Activated gamma-delta T cell (primary cell): ENCODE measurements around the gene MAL.

Experiments
- DNase-seq: peaks from one replicate; lab custom pipeline; 2025; lab: John Stamatoyannopoulos, UW

Gene MAL

GRCh38 chr2:95016616-95017015 is 8.9 kb upstream of the MAL start:
- DNase-seq = no peak

DNA sequence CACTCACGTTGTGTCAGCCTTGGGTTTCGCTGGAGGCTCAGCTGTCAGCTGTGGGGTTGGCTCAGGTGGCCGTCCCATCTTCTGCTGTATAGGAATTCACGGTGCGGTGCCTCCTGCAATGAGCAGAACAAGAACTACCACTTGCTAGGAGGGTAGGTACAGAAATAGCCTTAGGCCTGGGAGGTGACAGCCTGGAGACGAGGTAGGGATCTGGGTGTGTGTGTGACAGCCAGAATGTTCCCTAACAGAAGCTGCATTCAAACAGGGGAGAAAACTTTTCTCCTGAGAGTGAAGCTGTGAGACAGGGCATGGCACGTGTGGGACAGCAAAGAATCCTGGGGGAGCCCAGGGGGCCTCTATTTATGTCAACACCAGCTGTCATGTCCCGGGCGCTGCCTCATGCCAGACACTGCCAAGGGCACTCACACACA is 8.4 kb upstream of the MAL start:
- DNase-seq = no peak

- DNase-seq = no peak
Measured at GRCh38 chr2:95017836-95018235, 7.7 kb upstream of the MAL start.

DNA sequence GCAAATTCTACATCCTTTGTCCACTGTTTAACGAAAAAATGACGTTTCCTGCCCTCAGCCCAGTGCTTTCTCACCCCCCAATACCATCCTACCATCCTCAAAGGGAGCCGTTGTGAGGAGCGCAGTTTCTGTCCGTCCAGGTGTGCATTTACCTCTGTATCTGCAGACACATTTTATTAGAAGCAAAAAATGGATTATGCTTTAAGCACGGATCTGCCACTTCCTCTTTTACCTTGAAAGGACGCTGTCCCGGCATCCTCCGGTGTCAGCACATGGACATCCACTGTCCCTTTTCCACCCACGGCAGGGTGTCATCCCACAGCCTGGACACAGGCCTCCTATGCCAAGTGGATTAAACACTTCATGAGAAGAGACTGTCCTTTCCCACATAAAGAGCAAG is 7.2 kb upstream of the MAL start:
- DNase-seq = no peak

- DNase-seq = no peak
Measured at GRCh38 chr2:95018861-95019550, 6.5 kb upstream of the MAL start.

DNA sequence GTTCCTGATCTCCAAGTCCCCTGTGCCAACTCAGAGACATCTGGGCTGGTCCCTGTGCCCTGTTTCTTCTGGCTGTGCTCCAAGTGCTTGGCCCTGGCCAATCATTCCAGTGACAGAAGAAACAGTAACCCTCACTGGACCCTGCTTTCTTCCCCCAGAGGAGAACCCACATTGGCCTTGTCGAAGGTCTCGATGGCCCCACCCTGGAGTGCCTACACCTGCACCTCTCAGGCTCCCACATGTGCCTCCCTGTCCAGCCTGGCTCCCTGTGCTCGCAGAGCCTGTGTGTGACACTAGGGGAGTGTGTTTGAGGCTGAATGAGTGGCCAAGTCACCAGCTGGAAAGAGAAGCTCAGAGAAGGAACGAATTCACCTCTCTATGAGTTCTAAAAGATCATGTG is 5.9 kb upstream of the MAL start:
- no peak for DNase-seq

DNA sequence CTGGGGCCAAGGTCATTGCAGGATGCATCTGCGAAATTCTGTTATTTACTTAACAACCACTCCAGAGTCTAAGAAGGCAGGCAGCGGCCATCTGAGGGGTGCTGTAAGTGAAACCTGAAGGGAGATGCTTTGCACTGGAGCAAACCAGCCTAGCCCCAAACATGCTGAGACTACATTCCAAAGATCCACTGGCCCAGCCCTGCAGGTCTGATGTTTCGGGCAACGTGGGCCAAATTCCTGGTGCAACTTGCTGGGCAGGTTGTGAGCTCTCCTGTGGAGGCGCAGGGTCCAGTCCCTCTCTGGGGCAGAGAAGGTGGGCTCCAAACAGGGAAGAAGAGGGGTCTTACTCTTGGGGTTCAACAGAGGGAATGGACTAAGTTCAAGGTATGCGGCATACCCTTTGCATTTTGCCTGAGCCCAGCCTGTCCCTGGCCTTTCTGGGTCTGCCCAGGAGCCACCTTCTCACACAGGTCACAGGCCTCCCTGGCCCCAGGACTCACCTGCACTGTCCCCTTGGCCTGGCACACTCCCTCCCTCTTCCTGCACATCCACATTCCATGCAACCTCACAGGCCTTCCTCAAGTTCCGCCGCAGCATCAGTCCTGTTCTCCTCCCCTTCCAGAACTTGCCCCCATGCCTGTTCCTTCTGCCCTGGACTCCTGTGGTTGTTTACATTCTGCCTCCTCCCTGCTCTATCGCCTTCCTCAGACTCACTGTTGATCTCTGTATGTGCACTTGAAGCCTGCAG is 5.1 kb upstream of the MAL start:
- no peak for DNase-seq

DNA sequence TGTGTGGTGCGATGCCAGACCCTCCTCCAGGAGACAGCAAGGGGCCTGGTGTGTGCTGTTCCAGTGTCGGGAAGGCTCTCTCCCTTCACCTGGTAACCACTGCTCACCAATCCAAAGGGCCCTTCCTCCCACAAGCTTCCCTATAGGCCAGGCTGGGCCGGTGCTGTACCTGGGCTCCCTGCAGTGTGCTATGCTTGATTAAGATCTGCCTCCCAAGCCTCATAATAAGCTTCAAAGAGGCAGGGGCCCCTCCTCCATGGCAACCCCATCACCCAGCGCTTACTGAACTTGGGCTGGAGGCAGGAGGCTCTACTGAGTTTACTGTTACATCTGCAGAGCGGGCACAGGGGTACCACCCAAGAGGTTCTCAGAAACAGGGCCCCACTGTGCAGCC is 4.5 kb upstream of the MAL start:
- no peak for DNase-seq

DNA sequence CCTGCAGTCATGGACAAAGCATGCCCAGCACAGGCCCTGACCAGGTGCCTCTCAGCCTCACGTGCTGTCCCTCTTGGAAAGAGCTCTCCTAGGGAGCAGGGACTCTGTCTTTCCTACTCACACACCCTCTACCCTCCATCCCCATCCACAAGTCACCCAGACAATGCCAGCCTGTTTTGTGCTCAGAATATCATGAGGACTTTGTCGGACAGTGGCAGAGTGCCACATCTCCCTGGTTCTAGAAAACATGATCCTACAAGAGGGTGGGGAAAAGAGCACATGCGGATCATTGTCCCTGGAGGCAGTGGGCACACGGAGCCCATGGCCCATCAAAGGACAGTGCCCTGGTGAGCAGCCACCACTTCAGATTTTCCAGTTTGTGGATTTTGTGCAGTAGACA is 3.7 kb upstream of the MAL start:
- DNase-seq = no peak

DNA sequence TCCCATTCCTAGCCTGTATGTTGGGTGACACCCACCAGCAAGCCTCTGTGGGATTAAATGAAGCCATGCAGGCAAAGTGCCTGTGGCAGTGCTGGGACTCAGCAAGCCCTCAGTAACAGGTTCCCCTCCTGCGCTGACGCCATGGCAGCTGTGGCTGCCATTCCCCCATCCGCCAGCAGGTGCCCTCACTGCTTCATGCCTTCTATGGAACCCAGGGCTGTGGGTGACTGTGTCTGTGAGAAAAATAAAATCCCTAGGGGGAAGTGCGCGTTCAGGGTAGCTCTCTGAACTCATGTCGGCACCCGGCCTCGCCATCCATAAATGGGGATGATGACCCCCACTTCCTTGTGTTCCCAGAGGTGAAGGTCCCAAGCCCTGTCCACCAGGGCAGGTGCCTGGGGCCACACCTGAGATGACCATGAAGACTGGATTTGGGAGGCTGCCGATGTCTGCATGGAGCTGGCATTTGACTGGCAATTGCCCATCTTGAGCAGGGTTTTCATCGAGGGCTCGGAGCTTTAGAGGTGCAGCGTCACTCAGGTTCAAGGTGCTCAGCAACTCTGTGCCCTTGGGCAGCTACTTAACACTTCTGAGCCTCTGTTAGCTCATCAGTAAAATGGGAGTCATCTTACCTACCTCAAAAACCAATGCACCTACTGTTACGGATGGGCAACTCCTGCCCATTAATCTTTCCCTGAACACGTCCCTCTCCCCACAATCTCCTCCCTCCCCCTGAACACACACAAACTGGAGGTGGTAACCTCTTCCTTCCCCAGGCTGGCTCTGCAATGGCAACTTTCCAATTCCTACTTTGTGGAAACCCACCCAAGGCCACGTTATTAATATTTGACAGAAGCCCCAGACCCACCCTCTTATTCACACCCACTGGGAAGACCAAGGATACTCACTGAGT is 2.9 kb upstream of the MAL start:
- peak; percentile 9 for DNase-seq

DNA sequence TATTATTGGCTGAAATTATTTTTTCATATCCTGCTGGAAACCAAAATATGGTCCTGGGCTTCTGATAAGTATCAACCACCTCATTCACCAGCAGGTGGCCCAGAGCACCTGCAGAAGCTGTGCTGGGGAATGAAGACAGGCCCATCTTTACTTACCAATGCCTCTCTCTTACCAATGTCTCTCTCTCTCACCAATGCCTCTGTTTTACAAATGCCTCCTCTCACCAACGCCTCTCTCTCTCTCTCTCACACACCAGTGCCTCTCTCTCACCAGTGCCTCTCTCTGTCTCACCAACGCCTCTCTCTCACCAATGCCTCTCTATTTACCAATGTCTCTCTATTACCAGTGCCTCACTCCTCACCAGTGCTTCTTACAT is 2.3 kb upstream of the MAL start:
- DNase-seq = no peak

DNA sequence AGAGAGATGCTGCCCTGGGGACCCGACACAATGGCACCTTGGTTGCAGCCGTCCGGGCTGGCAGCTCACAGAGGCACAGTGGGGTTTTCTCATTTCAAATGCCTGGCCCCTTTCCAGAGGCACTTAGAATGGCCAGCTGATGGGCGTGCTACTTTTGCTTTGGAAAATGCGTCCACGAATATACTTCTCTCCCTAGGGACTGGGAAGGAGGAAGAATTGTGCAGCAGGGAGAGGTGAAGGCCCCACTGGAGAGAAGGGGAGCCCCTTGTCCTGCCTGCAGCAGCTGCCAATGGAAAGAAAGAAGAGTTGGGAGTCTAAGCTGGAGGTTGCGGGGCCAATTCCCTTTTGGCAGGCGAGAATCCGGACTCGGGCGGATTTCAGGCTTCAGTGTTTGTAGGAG is 1.1 kb upstream of the MAL start:
- DNase-seq = no peak

DNA sequence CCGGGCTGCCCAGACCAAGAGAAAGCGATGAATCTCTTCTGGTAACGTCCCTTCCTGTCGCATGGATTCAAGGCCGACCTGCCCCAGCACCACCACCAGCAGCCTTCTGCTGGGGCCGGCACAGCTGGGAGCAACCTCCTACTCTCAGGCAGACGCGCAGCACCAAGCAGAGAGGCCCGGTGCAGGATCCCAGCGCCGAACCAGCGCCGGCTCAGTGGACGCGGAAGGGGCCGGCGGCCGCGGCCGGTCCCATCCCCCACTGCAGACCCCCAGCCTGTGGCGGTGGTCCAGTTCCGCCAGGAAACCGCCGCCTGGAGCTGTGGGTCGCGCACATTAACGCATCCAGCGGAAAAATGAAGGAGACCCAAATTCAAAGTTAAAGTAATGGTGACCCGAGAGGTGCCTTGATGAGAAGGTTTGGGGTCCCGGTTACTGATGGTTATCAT is 525 bp upstream of the MAL start:
- DNase-seq = no peak

- DNase-seq = no peak
Measured at GRCh38 chr2:95026471-95027368, 1.2 kb downstream of the MAL start.

- no peak for DNase-seq
Measured at GRCh38 chr2:95027369-95027720, 1.8 kb downstream of the MAL start.

- no peak for DNase-seq
Measured at GRCh38 chr2:95029898-95030341, 4.4 kb downstream of the MAL start.

DNA sequence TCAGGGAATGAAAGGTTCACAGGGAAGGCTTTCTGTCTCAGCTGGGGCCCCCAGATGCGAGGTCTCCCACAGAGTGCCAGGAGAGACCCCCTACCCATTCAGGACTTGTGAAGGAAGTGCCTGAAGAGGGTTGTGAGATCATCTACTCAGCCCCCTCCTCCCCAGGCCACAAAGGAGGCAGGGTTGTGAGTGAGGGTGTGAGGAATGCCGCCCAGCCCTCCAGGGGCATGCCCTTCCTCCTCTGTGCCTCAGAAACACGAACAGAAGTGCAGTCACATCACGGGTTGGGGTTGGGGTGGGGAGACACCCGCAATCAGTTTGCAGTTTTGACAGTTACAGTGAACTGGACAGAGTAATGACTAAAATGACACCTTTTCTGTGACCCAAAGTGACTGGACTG is 5.0 kb downstream of the MAL start:
- DNase-seq = no peak

DNA sequence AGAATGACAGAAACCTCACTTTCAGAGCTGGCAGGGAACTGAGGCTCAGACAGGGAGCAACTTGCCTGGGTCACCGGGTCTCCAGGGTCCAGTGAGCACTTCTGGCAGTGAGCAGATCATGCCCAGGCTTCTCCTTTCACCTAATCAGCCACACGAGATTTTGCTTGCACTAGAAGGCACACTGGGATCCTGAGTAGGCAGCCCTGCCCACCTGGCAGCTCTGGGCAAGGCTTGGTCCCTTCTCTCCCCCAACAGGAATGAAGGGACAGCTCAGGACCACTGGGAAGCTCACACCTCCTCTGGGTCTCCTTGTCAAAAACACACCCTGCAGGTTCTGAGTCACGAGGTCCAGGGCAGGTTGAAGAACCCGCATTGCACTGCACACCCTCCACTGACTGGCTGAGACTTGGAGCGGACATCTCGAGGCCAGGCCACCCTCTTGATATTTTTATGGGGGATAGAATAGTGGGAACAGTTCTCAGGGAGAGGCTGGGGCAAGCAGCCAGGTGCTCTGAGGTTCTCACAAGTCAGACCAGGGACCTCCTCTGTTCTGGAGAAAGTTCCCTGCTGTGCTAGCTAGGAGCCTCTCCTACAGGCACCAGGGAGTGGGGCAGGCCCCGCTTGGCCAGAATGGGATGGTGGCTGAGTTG is 5.7 kb downstream of the MAL start:
- no peak for DNase-seq

- DNase-seq = no peak
Measured at GRCh38 chr2:95031726-95032116, 6.2 kb downstream of the MAL start.

DNA sequence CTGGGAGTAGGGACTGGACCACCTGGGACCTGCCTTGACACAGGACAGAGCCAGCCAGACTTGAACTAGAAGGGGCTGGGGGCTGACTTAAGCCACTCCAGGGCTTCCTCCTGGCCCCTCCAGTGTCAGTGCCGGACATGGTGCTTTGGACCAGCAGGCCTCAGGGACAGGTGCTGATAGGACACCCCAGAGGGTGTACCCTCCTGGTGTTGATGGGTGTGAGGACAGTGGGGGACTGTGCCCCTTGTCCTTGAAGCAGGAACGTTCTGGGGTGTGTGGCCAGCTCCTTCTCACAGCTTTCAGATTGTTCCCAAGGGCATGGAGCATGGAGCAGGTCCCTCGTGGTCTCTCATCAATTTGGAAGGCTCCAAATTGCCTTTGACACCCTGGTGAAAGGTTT is 6.8 kb downstream of the MAL start:
- DNase-seq = no peak
